Hepatocyte (in vitro differentiated cells): ENCODE results near the gene SERAC1.
"Not testable (repeated sequence)": the region's sequence is repeated elsewhere in the genome, so short reads cannot be mapped to it uniquely, and the experiment has no call there.

Experiments used
- EZH2 ChIP-seq: fragments of 200-600 bp; sonication (generic); IDR thresholded peaks from 2 replicates; pipeline ENCODE4 v1.6.1; 2016; ENCODE audit warnings: antibody characterized with exemption, mild to moderate bottlenecking, borderline replicate concordance
- EZH2phosphoT487 ChIP-seq: fragments of 200-600 bp; sonication (generic); IDR thresholded peaks from one replicate; pipeline ENCODE4 v1.6.1; 2018; ENCODE audit warnings: antibody characterized with exemption, mild to moderate bottlenecking, low read depth, moderate library complexity; ENCODE audit not compliant: unreplicated experiment, severe bottlenecking
- TF ChIP-seq, protein P1 (sequence below): fragments of 200-600 bp; sonication (generic); IDR thresholded peaks from 2 replicates; pipeline ENCODE4 v1.5.1; 2016; ENCODE audit warnings: antibody characterized with exemption, mild to moderate bottlenecking; ENCODE audit not compliant: poor library complexity

DNA sequence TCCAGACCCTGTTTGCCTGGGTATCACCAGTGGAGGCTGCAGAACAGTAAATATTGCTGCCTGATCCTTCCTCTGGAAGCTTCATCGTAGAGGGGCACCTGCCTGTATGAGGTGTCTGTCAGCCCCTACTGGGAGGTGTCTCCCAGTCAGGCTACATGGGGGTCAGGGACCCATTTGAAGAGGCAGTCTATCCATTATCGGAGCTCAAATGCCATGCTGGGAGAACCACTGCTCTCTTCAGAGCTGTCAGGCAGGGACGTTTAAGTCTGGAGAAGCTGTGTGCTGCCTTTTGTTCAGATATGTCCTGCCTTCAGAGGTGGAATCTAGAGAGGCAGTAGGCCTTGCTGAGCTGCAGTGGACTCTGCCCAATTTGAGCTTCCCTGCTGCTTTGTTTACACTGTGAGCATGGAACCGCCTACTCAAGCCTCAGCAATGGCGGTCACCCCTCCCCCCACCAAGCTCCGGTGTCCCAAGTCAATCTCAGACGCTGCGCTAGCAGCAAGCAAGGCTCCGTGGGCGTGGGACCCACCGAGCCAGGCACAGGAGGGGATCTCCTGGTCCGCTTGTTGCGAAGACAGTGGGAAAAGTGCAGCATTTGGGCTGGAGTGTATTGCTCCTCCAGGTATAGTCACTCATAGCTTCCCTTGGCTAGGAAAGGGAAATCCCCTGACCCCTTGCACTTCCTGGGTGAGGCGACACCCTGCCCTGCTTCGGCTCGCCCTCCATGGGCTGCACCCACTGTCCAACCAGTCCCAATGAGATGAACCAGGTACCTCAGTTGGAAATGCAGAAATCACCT lies 15.3 kb upstream of the SERAC1 start:
- TF ChIP-seq, protein P1, sequence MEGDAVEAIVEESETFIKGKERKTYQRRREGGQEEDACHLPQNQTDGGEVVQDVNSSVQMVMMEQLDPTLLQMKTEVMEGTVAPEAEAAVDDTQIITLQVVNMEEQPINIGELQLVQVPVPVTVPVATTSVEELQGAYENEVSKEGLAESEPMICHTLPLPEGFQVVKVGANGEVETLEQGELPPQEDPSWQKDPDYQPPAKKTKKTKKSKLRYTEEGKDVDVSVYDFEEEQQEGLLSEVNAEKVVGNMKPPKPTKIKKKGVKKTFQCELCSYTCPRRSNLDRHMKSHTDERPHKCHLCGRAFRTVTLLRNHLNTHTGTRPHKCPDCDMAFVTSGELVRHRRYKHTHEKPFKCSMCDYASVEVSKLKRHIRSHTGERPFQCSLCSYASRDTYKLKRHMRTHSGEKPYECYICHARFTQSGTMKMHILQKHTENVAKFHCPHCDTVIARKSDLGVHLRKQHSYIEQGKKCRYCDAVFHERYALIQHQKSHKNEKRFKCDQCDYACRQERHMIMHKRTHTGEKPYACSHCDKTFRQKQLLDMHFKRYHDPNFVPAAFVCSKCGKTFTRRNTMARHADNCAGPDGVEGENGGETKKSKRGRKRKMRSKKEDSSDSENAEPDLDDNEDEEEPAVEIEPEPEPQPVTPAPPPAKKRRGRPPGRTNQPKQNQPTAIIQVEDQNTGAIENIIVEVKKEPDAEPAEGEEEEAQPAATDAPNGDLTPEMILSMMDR, result not testable (repeated sequence)
- TF ChIP-seq EZH2phosphoT487, EZH2: not testable (repeated sequence)
